OCI-LY7 (cell line): ENCODE measurements around the gene VASP.

Experiments used
- EZH2phosphoT487 ChIP-seq: fragments of 200-600 bp; sonication (generic); IDR thresholded peaks from 2 replicates; pipeline ENCODE4 v1.6.1; 2018; ENCODE audit warnings: low read depth, borderline replicate concordance, mild to moderate bottlenecking, mixed run types, antibody characterized with exemption, low read length, moderate library complexity, mixed read lengths
- TF ChIP-seq, protein P1 (sequence below): fragments of 200-600 bp; sonication (generic); conservative IDR thresholded peaks from 2 replicates; pipeline ENCODE4 v1.5.1; 2014; ENCODE audit warnings: mild to moderate bottlenecking, antibody characterized with exemption, low read length, moderate library complexity, mixed read lengths

DNA sequence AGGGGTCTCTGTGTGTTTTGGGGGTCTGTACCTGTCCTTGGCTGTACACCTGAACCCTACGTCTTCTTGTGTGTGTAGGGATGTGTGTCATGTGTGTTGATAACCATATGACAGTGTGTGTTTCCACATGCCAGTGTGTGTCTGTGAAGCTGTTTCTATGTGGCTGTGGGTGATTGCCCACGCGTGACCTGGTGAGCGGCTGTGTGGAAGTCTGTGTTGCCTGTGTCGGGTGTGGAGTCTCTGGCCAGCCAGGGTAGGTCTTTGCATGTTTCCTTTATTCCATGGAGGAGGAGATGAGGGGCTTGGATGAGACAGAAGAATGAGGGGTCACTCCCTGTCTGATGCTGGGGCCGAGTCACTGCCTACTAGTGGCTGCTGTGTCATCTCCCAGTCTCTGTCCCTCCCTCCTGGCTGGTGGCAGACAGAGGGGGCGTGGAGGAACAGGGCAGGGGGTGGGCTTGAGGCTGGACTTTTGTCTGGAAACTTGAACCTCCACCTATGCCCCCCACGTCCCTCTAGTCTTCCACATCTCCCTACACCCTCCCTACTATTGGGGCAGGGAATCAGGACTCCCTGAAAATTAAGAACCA is 42.3 kb upstream of the VASP start:
- TF ChIP-seq, protein P1, sequence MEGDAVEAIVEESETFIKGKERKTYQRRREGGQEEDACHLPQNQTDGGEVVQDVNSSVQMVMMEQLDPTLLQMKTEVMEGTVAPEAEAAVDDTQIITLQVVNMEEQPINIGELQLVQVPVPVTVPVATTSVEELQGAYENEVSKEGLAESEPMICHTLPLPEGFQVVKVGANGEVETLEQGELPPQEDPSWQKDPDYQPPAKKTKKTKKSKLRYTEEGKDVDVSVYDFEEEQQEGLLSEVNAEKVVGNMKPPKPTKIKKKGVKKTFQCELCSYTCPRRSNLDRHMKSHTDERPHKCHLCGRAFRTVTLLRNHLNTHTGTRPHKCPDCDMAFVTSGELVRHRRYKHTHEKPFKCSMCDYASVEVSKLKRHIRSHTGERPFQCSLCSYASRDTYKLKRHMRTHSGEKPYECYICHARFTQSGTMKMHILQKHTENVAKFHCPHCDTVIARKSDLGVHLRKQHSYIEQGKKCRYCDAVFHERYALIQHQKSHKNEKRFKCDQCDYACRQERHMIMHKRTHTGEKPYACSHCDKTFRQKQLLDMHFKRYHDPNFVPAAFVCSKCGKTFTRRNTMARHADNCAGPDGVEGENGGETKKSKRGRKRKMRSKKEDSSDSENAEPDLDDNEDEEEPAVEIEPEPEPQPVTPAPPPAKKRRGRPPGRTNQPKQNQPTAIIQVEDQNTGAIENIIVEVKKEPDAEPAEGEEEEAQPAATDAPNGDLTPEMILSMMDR = 0 out of 2 replicates have a peak, but pooled peaks have one; percentile 15
- TF ChIP-seq EZH2phosphoT487 = no peak
